ENCODE results near the gene PCCA.
"Not testable (repeated sequence)": the region's sequence is repeated elsewhere in the genome, so short reads cannot be mapped to it uniquely, and the experiment has no call there.

PCCA gene

DNA sequence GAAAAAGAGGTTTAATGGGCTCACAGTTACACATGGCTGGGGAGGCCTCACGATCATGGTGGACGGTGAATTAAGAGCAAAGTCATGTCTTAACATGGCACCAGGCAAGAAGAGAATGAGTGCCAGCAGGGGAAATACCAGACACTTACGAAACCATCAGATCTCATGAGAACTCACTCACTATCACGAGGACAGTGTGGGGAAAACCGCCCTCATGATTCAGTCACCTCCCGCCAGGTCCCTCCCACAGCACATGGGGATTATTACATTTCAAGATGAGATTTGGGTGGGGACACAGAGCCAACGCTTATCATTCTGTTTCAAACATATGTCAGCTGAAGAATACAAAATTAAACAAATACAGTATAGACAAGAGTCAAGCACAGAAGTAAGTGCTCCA, 165.1 kb downstream of the PCCA start:
- no peaks in the 10 kb centered on the region for H3K4me1 ChIP-seq (ENCODE audit: control insufficient read depth in 1 of 2, insufficient read depth in 2 of 2, low read length in 2 of 2)
- H3K9me3 ChIP-seq (ENCODE audit: control insufficient read depth in 1 of 2, low read length in 2 of 2), result peaks cover 0 to 2% of the 10 kb centered on the region in 2 donors
- H3K36me3 ChIP-seq (ENCODE audit: control insufficient read depth in 1 of 2, insufficient read depth in 2 of 2, low read length in 2 of 2), result no peaks in the 10 kb centered on the region
- no peaks in the 10 kb centered on the region for H3K27me3 ChIP-seq (ENCODE audit: low read depth, low read length)
- no peak overlapping the region for H3K27ac ChIP-seq (ENCODE audit: low read length)
- H3K4me3 ChIP-seq (ENCODE audit: low read depth in 1 of 2, low read length in 2 of 2), result no peak overlapping the region

DNA sequence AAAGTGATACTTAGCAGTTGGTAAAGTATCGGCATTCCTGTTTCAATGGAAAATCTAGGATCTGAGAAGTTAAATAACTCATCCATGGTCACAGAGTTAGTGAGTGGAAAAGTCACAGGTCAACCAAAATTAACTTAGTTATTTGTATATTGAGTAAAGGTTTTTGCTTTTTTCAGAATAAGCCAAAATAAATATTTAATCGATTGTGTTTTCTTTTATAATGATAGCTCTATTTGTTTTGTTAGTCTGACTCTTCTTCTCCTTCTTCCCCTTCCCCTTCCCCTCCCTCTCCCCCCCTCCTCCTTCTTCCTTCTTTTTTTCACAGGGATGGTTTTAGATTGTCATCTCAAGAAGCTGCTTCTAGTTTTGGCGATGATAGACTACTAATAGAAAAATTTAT, 173.5 kb downstream of the PCCA start:
- Histone ChIP-seq H3K9me3 (ENCODE audit: control insufficient read depth in 1 of 2, low read length in 2 of 2) (no peaks in the 10 kb centered on the region), H3K27me3 (ENCODE audit: low read depth, low read length) (no peaks in the 10 kb centered on the region), H3K4me1 (ENCODE audit: control insufficient read depth in 1 of 2, insufficient read depth in 2 of 2, low read length in 2 of 2) (no peaks in the 10 kb centered on the region), H3K36me3 (ENCODE audit: control insufficient read depth in 1 of 2, insufficient read depth in 2 of 2, low read length in 2 of 2) (no peaks in the 10 kb centered on the region), H3K4me3 (ENCODE audit: low read depth in 1 of 2, low read length in 2 of 2) (no peak overlapping the region), H3K27ac (ENCODE audit: low read length) (no peak overlapping the region)

DNA sequence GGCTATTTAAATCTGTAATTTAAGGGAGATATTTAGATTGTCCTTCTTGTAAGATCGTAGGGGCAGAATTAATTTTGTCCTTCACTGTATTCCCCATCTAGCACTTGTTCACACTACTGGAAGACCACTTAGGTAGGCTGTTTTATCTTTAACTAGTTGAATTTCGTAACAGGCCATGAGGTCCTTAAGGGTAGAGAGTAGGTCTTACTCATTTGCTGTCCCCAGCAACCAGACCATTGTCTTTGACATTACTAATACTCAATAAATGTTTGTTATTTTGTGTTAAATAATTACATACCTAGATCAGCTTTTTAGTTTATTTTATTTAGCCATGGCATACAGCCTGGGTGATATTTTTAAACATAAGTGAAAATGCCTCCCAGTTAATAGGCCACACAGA, 177.1 kb downstream of the PCCA start:
- no peaks in the 10 kb centered on the region for H3K27me3 ChIP-seq (ENCODE audit: low read depth, low read length)
- no peak overlapping the region for H3K4me3 ChIP-seq (ENCODE audit: low read depth in 1 of 2, low read length in 2 of 2)
- no peaks in the 10 kb centered on the region for H3K9me3 ChIP-seq (ENCODE audit: control insufficient read depth in 1 of 2, low read length in 2 of 2)
- no peak overlapping the region for H3K27ac ChIP-seq (ENCODE audit: low read length)
- H3K4me1 ChIP-seq (ENCODE audit: control insufficient read depth in 1 of 2, insufficient read depth in 2 of 2, low read length in 2 of 2), result no peaks in the 10 kb centered on the region
- H3K36me3 ChIP-seq (ENCODE audit: control insufficient read depth in 1 of 2, insufficient read depth in 2 of 2, low read length in 2 of 2), result peaks cover 0 to 3% of the 10 kb centered on the region in 2 donors

DNA sequence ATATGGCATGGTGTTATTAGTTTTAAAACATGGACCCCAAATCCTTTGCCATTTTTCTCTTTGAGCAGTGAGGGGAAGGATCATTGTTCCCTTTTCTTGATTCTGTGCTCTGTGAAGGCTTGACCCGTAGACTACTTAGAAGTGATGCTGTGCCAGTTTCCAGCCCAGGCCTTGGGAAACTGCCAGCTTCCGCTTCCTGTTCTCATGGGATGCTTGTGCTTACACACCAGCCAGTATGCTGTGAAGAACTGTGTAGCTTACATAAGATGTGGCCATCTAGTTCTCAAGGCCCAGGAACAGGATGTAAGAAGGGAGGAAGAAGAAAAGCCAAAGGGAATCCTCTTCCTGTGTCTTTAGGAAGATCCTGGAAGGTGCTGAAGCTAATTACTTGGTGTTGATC, 180.9 kb downstream of the PCCA start:
- Histone ChIP-seq H3K36me3 (ENCODE audit: control insufficient read depth in 1 of 2, insufficient read depth in 2 of 2, low read length in 2 of 2) (peaks cover 0 to 7% of the 10 kb centered on the region in 2 donors), H3K27ac (ENCODE audit: low read length) (no peak overlapping the region), H3K4me1 (ENCODE audit: control insufficient read depth in 1 of 2, insufficient read depth in 2 of 2, low read length in 2 of 2) (no peaks in the 10 kb centered on the region), H3K9me3 (ENCODE audit: control insufficient read depth in 1 of 2, low read length in 2 of 2) (no peaks in the 10 kb centered on the region), H3K27me3 (ENCODE audit: low read depth, low read length) (no peaks in the 10 kb centered on the region), H3K4me3 (ENCODE audit: low read depth in 1 of 2, low read length in 2 of 2) (no peak overlapping the region)

DNA sequence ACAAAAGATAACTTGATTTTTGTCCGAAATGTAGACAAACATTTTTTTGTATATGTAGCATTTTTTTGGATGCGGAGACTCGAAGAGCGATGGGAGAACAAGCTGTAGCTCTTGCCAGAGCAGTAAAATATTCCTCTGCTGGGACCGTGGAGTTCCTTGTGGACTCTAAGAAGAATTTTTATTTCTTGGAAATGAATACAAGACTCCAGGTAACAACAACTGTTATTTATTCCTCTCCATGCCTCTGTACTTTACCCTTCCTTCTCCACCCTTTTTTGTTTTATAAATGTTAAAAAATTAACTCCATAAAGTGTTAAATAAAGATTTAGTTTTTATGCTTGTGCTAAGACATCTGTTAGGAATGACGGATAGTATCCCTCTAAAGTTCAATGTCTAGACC, 184.2 kb downstream of the PCCA start:
- Histone ChIP-seq H3K9me3 (ENCODE audit: control insufficient read depth in 1 of 2, low read length in 2 of 2) (no peaks in the 10 kb centered on the region), H3K27me3 (ENCODE audit: low read depth, low read length) (no peaks in the 10 kb centered on the region), H3K27ac (ENCODE audit: low read length) (no peak overlapping the region), H3K36me3 (ENCODE audit: control insufficient read depth in 1 of 2, insufficient read depth in 2 of 2, low read length in 2 of 2) (peaks cover 7 to 8% of the 10 kb centered on the region in 2 donors), H3K4me3 (ENCODE audit: low read depth in 1 of 2, low read length in 2 of 2) (no peak overlapping the region), H3K4me1 (ENCODE audit: control insufficient read depth in 1 of 2, insufficient read depth in 2 of 2, low read length in 2 of 2) (no peaks in the 10 kb centered on the region)

DNA sequence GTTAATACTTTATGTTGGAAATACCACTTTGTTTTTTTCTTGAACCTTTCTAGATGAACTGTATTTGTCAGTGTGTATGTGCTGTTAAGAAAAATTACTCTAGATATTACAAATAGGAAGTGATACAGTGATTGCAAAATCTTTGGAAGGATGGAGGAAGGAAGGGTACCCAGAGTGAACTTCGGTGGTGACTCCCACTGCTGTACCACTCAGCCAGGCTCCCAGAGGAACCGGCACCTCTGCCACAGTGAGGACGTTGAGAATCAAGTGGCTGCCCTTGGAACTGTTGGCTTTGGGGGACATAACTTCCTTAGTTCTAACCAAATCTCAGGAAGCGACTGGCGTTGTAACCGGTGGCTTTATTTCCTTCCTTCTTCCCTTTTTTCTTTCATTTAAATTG, 184.7 kb downstream of the PCCA start:
- H3K36me3 ChIP-seq (ENCODE audit: control insufficient read depth in 1 of 2, insufficient read depth in 2 of 2, low read length in 2 of 2), result peaks cover 5 to 8% of the 10 kb centered on the region in 2 donors
- no peaks in the 10 kb centered on the region for H3K27me3 ChIP-seq (ENCODE audit: low read depth, low read length)
- no peak overlapping the region for H3K27ac ChIP-seq (ENCODE audit: low read length)
- no peak overlapping the region for H3K4me3 ChIP-seq (ENCODE audit: low read depth in 1 of 2, low read length in 2 of 2)
- H3K9me3 ChIP-seq (ENCODE audit: control insufficient read depth in 1 of 2, low read length in 2 of 2), result no peaks in the 10 kb centered on the region
- H3K4me1 ChIP-seq (ENCODE audit: control insufficient read depth in 1 of 2, insufficient read depth in 2 of 2, low read length in 2 of 2), result no peaks in the 10 kb centered on the region

DNA sequence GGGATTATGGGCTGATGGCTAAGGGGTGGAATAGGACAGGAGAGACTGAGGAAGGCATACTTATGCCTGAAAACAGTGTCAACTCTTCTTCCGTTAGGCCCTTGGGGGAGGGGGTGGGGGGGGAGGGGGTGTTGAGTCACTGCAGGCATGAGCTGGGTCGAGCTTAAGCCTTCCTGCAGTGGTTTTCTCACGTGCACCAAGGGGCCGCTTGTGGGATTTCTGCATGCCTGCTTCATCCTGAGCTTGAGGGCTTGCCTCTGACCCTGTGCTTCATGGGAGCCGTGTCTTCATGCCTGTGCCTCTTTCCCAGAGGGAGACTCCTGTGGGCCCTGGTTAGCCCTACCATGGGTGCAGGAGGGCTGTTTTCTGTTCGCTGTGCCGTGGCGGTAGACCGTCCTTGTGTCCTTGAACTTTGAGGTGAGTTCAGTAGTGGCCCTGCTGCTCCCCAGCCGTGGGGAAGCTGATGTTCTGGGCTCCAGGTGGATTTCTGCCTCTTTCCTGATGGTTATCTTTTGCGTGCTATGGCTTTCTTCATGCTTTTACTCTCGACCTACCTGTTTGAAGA, 186.1 kb downstream of the PCCA start:
- H3K27ac ChIP-seq (ENCODE audit: low read length), result no peak overlapping the region
- no peaks in the 10 kb centered on the region for H3K27me3 ChIP-seq (ENCODE audit: low read depth, low read length)
- no peaks in the 10 kb centered on the region for H3K9me3 ChIP-seq (ENCODE audit: control insufficient read depth in 1 of 2, low read length in 2 of 2)
- H3K36me3 ChIP-seq (ENCODE audit: control insufficient read depth in 1 of 2, insufficient read depth in 2 of 2, low read length in 2 of 2), result peaks cover 4 to 8% of the 10 kb centered on the region in 2 donors
- no peak overlapping the region for H3K4me3 ChIP-seq (ENCODE audit: low read depth in 1 of 2, low read length in 2 of 2)
- no peaks in the 10 kb centered on the region for H3K4me1 ChIP-seq (ENCODE audit: control insufficient read depth in 1 of 2, insufficient read depth in 2 of 2, low read length in 2 of 2)

DNA sequence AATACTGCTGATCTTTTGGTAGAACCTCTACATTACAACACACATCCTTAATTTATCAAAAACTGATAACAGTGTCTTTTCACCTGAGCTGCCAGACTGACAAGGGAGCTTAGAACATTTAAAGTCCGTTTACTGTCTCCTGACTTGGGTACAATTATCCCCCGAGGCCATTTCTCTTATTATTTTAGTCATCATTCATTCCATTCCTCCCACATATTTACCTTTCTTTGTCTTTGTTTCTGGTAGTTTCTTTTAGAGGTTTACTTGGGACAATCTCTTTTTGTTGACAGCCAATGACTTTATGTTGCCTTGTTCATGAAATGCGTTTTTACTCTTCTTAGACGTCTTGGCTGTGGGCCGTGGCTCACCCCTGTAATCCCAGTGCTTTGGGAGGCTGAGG, 186.9 kb downstream of the PCCA start:
- peaks cover 4 to 8% of the 10 kb centered on the region in 2 donors for H3K36me3 ChIP-seq (ENCODE audit: control insufficient read depth in 1 of 2, insufficient read depth in 2 of 2, low read length in 2 of 2)
- H3K27me3 ChIP-seq (ENCODE audit: low read depth, low read length), result no peaks in the 10 kb centered on the region
- H3K4me3 ChIP-seq (ENCODE audit: low read depth in 1 of 2, low read length in 2 of 2), result no peak overlapping the region
- H3K4me1 ChIP-seq (ENCODE audit: control insufficient read depth in 1 of 2, insufficient read depth in 2 of 2, low read length in 2 of 2), result no peaks in the 10 kb centered on the region
- H3K27ac ChIP-seq (ENCODE audit: low read length), result no peak overlapping the region
- no peaks in the 10 kb centered on the region for H3K9me3 ChIP-seq (ENCODE audit: control insufficient read depth in 1 of 2, low read length in 2 of 2)

DNA sequence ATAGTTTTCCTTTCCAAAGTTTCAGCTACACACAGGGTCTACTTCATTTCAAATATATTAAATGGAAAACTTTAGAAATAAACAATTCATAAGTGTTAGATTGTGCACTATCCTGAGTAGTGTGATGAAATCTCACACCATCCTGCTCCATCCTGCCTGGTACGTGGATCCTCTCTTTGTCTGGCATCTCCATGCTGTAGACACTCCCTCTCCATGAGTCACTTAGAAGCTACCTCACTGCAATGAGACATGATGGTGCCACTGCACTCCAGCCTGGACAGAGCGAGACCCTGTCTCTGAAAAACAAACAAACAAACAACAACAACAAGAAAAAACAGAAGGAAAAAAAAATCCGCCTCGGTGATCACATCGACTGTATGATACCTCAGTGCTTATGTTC, 191.8 kb downstream of the PCCA start:
- no peaks in the 10 kb centered on the region for H3K4me1 ChIP-seq (ENCODE audit: control insufficient read depth in 1 of 2, insufficient read depth in 2 of 2, low read length in 2 of 2)
- H3K27ac ChIP-seq (ENCODE audit: low read length), result no peak overlapping the region
- no peaks in the 10 kb centered on the region for H3K27me3 ChIP-seq (ENCODE audit: low read depth, low read length)
- no peak overlapping the region for H3K4me3 ChIP-seq (ENCODE audit: low read depth in 1 of 2, low read length in 2 of 2)
- no peaks in the 10 kb centered on the region for H3K9me3 ChIP-seq (ENCODE audit: control insufficient read depth in 1 of 2, low read length in 2 of 2)
- H3K36me3 ChIP-seq (ENCODE audit: control insufficient read depth in 1 of 2, insufficient read depth in 2 of 2, low read length in 2 of 2), result peaks cover 0 to under 1% of the 10 kb centered on the region in 2 donors

DNA sequence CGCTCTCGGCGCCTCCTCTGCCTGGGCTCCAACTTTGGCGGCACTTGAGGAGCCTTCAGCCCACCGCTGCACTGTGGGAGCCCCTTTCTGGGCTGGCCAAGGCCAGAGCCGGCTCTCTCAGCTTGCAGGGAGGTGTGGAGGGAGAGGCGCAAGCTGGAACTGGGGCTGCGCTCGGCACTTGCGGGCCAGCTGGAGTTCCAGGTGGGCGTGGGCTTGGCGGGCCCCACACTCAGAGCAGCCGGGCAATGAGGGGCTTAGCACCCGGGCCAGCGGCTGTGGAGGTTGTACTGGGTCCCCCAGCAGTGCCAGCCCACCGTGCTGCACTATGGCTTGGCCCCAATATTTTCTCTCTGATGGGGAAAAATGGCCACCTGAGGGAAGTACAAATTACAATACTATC, 193.4 kb downstream of the PCCA start:
- H3K27ac ChIP-seq (ENCODE audit: low read length); H3K9me3 ChIP-seq (ENCODE audit: control insufficient read depth in 1 of 2, low read length in 2 of 2); H3K27me3 ChIP-seq (ENCODE audit: low read depth, low read length); H3K4me3 ChIP-seq (ENCODE audit: low read depth in 1 of 2, low read length in 2 of 2); H3K4me1 ChIP-seq (ENCODE audit: control insufficient read depth in 1 of 2, insufficient read depth in 2 of 2, low read length in 2 of 2); H3K36me3 ChIP-seq (ENCODE audit: control insufficient read depth in 1 of 2, insufficient read depth in 2 of 2, low read length in 2 of 2): not testable (repeated sequence)

DNA sequence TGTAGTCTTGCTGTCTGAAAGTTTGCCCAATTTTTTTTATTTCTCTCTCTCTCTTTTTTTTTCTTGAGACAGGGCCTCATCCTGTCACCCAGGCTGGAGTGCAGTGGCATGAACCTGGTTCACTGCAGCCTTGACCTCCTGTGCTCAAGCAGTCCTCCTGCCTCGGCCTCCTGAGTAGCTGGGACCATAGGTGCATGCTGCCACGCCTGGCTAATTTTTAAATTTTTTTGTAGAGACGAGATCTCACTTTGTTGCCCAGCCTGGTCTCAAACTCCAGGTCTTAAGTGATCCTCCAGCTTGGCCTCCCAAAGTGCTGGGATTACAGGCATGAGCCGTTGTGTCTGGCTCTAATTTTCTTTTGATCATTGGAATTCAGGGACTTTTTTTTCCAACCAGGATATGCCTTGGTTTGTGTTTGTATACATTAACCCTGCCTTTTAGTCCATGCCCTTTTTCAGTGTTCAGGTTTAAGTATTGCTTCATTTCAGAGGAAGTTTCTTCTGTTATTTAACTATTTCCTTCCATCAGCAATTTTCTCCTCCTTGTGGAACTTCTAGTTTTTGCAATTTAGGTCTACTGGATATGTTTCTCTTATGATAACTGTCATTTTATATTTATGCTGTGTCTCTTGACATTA, 201.4 kb downstream of the PCCA start:
- Histone ChIP-seq H3K27ac (ENCODE audit: low read length) (no peak overlapping the region), H3K4me1 (ENCODE audit: control insufficient read depth in 1 of 2, insufficient read depth in 2 of 2, low read length in 2 of 2) (no peaks in the 10 kb centered on the region), H3K36me3 (ENCODE audit: control insufficient read depth in 1 of 2, insufficient read depth in 2 of 2, low read length in 2 of 2) (peaks cover 0 to 9% of the 10 kb centered on the region in 2 donors), H3K4me3 (ENCODE audit: low read depth in 1 of 2, low read length in 2 of 2) (no peak overlapping the region), H3K27me3 (ENCODE audit: low read depth, low read length) (no peaks in the 10 kb centered on the region), H3K9me3 (ENCODE audit: control insufficient read depth in 1 of 2, low read length in 2 of 2) (no peaks in the 10 kb centered on the region)

DNA sequence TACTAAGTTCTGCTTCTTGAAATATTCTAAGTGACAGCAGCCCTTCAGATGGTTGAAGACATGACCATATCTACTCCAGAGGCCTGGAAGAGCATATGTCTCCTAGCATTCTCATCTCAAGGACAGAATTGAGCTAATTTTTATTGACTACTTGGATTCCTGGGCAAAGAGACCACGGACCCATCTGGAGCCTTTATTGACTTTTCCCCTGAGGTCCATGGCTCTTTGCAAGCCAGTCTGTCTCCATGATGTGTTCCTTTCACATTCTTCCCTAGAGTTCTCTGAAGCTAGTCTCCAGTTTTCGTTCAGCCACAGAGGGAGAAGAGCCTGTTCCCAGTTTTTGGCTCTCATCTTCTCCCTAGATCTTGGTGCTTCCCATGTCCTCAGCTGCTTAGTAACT, 202.7 kb downstream of the PCCA start:
- Histone ChIP-seq H3K4me3 (ENCODE audit: low read depth in 1 of 2, low read length in 2 of 2) (no peak overlapping the region), H3K9me3 (ENCODE audit: control insufficient read depth in 1 of 2, low read length in 2 of 2) (no peaks in the 10 kb centered on the region), H3K36me3 (ENCODE audit: control insufficient read depth in 1 of 2, insufficient read depth in 2 of 2, low read length in 2 of 2) (peaks cover 0 to 9% of the 10 kb centered on the region in 2 donors), H3K4me1 (ENCODE audit: control insufficient read depth in 1 of 2, insufficient read depth in 2 of 2, low read length in 2 of 2) (no peaks in the 10 kb centered on the region), H3K27ac (ENCODE audit: low read length) (no peak overlapping the region), H3K27me3 (ENCODE audit: low read depth, low read length) (no peaks in the 10 kb centered on the region)

Data from muscle layer of duodenum (tissue), 2 donors.